22Rv1 (cell line): ENCODE data around the gene SERPINH1.

Experiments used
- H3K27ac ChIP-seq: fragments of 450-650 bp; 2 replicates; pipeline ENCODE4 v1.5.1; 2017
- CTCF ChIP-seq: fragments of 450-650 bp; IDR thresholded peaks from 2 replicates; pipeline ENCODE4 v1.5.1; 2017; ENCODE audit warnings: mild to moderate bottlenecking
- ZFX ChIP-seq: fragments of 450-650 bp; IDR thresholded peaks from 2 replicates; pipeline ENCODE4 v1.6.1; 2017; ENCODE audit warnings: antibody characterized with exemption, borderline replicate concordance

SERPINH1 gene

GRCh38 chr11:75518771-75519653 lies 43.0 kb upstream of the SERPINH1 start:
- TF ChIP-seq CTCF = no peak
- H3K27ac ChIP-seq = no peak overlapping the region

- TF ChIP-seq CTCF (no peak), ZFX (no peak)
- H3K27ac ChIP-seq = no peak overlapping the region
These were observed 41.4 kb upstream of the SERPINH1 start for GRCh38 chr11:75520688-75521087.

- TF ChIP-seq ZFX (no peak), CTCF (no peak)
- no peak overlapping the region for H3K27ac ChIP-seq
These were observed 39.6 kb upstream of the SERPINH1 start for GRCh38 chr11:75522286-75523044.

- TF ChIP-seq CTCF (no peak), ZFX (no peak)
- no peak overlapping the region for H3K27ac ChIP-seq
These were observed 38.9 kb upstream of the SERPINH1 start for GRCh38 chr11:75523189-75523588.

- no peak overlapping the region for H3K27ac ChIP-seq
- no peak for TF ChIP-seq ZFX
- no peak for TF ChIP-seq CTCF
These were observed 38.0 kb upstream of the SERPINH1 start for GRCh38 chr11:75523811-75524664.

- H3K27ac ChIP-seq = no peak overlapping the region
These were observed 37.2 kb upstream of the SERPINH1 start for GRCh38 chr11:75524665-75525432.

More at GRCh38 chr11:75524665-75525432, 37.2 kb upstream of the SERPINH1 start:
- TF ChIP-seq CTCF = no peak
- no peak for TF ChIP-seq ZFX
